SIG-M5 treated with dmso at 0.1 percent for 504 hours (cell line): ENCODE data around the gene SLFN12L.
"Not testable (repeated sequence)": the region's sequence is repeated elsewhere in the genome, so short reads cannot be mapped to it uniquely, and the experiment has no call there.

ENCODE experiments used
- DNase-seq: peaks from one replicate; lab custom pipeline; 2025; ENCODE audit not compliant: unreplicated experiment; lab: John Stamatoyannopoulos, UW

Gene SLFN12L

GRCh38 chr17:35543856-35544255 lies 6.4 kb upstream of the SLFN12L start:
- no peak for DNase-seq

DNA sequence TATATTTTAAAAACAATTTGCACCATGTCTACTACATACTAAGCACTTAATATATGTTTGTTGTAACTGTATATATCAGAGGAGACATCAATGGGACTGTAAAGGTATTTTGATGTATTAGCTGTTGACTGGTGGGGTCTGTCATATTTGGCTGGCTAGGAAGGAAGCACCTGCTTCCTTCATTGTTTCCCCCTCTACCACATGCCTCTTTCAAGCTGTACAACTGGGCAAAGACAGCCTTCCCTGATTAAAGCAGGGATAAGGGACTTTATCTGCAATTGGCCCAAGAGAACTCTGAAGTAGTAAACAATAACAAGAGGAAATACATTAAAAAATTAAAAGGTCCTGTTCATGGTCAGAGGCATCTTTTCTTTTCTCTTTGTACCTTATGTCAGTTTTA lies 5.5 kb upstream of the SLFN12L start:
- DNase-seq = no peak

- DNase-seq = no peak
Measured at GRCh38 chr17:35541434-35541833, 4.0 kb upstream of the SLFN12L start.

GRCh38 chr17:35540589-35541404 lies 3.3 kb upstream of the SLFN12L start:
- peak; percentile 76 for DNase-seq

- no peak for DNase-seq
Measured at GRCh38 chr17:35539659-35540026, 2.2 kb upstream of the SLFN12L start.

DNA sequence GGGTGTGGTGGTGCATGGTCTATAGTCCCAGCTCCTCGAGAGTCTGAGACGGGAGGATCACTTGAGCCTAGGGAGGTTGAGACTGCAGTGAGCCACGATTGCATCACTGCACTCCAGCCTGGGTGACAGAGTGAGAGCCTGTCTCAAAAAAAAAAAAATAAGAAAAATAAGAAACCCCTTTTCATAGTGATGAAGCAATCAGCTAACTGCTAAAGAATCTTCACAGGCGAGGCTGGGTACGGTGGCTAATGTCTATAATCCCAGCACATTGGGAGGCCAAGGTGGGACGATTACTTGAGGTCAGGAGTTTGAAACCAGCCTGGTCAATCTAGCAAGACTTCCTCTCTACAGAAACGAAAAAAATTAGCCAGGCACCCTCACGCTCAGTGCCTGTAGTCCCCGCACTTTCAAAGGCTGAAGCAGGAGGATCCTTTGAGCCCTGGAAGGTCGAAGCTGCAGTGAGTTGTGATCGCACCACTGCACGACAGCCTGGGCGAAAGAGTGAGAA lies 760 bp downstream of the SLFN12L start:
- peak; percentile 45 for DNase-seq

DNA sequence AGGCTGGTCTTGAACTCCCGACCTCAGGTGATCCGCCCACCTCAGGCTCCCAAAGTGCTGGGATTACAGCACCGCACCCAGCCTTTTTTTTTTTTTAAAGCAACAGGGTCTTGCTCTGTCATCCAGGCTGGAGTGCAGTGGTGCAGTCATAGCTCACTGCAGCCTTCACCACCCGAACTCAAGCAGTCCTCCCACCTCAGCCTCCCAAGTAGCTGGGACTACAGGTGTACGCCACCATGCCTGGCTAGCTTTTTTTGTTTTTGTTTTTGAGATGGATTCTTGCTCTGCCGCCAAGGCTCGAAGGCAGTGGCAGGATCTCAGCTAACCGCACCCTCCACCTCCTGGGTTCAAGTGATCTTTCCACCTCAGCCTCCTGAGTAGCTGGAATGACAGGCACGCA lies 2.1 kb downstream of the SLFN12L start:
- DNase-seq = not testable (repeated sequence)

DNA sequence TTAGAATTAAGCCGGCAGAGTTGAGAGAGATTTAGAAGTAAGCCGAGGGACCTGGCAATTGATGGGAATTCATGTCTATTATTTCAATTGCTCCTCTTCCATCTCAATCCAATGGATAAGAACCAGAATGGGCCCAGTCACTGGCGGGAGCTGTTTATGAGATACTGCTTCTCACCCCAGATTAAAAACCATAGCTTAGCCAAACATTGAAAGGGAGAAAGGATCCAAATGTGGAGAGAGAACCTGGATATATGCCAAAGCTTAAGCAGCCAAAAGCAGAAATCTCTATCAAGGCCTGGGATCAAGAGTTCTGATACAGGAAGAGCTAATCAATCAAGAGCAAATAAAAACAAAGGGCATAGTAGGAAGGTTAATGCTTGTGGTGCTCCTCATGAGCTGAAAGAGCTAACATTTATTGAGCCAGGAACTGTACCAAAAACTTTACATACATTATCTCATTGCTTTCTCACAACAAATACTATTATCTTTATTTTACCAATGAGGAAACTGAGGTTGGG lies 2.8 kb downstream of the SLFN12L start:
- no peak for DNase-seq

DNA sequence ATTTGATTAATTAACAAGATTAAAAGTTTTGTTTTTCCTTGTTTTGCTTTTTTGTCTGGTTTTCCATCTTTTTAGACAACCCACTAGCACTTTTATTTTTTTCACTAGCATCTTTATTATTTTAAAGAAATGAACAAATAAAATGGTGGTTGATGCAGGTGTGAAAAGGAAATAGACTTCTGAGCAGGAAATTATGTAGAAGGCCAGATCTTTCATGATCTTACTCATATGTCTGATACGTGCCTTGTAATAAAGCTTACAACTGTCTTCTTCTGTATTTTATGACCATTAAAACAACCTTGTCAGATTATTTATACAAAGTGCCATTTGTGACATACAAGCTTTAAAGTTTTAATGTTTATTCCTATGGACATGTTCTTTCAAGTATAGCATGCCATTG lies 6.3 kb downstream of the SLFN12L start:
- no peak for DNase-seq

DNA sequence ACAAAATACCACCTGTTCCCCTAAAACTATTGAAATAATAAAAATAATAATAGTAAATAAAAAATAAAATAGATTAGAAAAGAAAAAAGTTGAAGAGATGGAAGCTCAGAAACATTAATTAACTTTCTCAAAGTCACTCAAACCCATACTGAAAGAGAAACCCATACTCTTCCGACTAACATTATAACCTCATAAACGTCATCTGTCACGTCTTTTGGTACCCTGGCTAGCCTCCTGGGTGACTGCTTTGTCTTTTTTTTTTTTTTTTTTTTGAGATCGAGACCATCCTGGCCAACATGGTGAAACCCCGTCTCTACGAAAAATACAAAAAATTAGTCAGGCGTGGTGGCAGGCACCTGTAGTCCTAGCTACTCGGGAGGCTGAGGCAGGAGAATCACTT lies 7.6 kb downstream of the SLFN12L start:
- no peak for DNase-seq

DNA sequence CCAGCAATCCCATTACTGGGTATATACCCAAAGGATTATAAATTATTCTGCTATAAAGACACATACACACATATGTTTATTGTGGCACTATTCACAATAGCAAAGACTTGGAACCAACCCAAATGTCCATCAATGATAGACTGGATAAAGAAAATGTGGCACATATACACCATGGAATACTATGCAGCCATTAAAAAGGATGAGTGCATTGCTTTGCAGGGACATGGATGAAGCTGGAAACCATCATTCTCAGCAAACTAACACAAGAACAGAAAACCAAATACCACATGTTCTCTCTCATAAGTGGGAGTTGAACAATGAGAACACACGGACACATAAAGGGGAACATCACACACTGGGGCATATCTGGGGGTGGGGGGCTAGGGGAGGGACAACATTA lies 8.2 kb downstream of the SLFN12L start:
- DNase-seq = not testable (repeated sequence)

DNA sequence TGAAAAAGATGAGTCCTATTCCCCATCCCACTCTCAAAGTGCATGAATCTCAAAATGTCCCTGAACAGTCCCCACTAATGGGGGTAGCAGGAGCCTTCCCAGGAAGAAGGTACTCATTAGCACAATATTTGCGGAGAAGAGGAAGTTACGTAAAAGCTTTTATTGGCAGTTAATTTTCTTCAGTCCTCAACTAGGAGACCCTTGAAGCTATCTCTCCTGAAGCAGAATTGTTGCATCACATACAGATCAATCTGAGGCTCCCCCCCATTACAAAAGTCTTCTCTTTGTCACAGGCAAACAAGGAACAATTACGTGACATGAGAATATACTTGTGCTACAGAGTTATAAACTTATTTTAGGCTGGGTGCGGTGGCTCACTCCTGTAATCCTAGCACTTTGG lies 14.2 kb downstream of the SLFN12L start:
- DNase-seq = peak; percentile 89

DNA sequence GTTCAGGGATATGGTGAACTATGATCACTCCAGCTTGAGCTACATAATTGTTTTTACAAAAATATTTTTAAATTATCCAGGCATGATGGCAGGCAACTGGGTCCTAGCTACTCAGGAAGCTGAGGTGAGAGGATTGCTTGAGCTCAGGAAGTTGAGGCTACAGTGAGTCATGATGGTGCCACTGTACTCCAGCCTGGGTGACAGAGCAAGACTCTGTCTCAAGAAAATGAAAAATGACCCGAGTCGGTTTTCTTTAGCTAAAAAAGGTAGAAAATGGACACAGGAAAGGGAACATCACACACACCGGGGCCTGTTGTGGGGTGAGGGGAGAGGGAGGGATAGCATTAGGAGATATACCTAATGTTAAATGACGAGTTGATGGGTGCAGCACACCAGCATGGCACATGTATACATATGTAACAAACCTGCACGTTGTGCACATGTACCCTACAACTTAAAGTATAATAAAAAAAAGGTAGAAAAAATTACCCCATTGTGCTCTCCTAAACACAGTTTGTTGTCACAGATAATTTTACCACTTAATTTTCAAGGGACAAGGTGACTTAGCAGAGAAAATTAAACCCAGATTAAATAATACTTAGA lies 15.7 kb downstream of the SLFN12L start:
- DNase-seq = peak; percentile 76

DNA sequence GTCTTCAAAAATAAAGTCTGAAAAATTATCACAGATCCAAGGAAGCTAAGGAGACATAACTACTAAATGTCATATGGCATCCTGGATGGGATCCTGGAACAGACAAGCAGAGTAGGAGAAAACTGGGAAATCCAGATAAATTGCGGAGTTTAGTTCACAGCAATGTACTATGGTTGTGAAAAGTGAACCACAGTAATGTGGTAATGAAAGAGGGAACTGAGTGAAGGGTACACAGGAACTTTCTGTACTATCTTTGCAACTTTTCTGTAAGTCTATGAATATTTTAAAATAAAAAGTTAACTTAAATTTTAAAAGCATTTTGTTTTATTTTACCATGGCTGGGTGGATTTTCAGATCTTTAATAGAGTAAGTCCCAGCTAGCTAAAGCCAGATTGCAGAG lies 16.3 kb downstream of the SLFN12L start:
- DNase-seq = peak; percentile 48

DNA sequence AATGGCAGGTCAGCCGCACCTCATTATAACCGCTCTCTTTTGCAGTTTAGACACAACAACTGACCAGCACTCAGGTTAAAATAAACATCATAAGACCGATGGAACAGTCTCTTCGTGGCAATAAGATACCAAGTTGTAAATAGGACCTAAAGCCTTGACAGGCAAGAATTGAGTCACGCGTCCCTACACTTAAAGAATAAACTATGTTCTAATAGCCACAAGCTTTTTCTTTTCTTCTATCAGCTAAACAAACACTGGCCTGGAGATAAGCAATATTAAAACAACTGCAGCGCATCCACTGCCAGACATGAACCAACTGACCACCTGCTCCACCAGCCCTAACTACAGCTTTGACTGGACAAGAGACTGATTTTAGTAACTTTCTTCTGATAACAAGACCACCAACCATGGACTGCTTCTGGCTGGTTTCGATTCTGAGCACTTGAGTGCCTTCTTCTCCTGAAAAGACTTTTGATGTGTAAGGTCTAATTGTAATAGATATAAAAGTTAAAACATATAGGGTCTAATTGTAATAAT lies 17.5 kb downstream of the SLFN12L start:
- DNase-seq = no peak

DNA sequence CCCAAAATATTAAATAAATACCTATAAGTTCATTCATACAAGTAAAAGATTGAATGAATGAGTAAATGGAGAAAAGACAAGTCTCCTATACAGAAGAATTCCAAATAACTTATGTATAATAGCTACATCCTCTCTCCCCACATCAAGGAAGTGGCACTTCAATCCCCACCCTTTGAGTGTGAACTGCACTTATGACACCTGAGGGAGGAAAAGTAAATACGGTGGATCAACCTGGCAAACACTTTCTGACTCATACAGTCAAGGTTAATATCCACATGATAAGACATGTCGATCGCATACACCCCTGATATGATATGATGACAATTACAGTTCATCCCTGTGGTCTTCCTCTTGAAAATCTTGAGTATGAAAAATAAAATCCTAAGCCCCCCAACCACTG lies 18.0 kb downstream of the SLFN12L start:
- no peak for DNase-seq

- not testable (repeated sequence) for DNase-seq
Measured at GRCh38 chr17:35518431-35518830, 19.0 kb downstream of the SLFN12L start.

DNA sequence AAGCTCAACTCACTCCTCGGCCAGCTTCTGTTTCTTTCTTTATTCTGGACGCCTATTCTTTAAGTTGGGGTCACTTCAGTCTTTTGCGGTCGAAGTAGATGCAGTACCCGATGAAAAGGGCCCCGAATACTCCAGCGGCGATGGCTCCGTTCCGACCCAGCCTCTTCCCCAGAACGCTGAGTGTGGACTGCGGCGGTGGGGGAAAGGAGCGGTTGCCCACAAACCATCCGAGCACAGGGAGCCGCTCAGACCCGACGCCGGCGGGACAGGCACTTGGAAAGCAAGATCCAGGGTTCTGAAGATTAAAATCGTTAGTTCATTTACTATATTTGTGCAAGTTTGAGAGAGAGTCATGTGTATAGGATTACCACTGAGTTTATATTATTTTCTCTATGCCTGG lies 22.5 kb downstream of the SLFN12L start:
- DNase-seq = no peak

GRCh38 chr17:35514564-35514963 lies 22.9 kb downstream of the SLFN12L start:
- DNase-seq = no peak

GRCh38 chr17:35510052-35510451 lies 27.4 kb downstream of the SLFN12L start:
- no peak for DNase-seq

- DNase-seq = not testable (repeated sequence)
Measured at GRCh38 chr17:35507714-35508113, 29.8 kb downstream of the SLFN12L start.

- no peak for DNase-seq
Measured at GRCh38 chr17:35499548-35499947, 37.9 kb downstream of the SLFN12L start.
